OCI-M1 (cell line): Measurements from ENCODE around the gene IMMP2L.
A peak's percentile ranks its signal among the peaks of the same experiment; 100 is the strongest.

Experiments
- DNase-seq: peaks from one replicate; lab custom pipeline; 2025; lab: John Stamatoyannopoulos, UW

Gene IMMP2L

GRCh38 chr7:111101856-111102646, 460.2 kb downstream of the IMMP2L start:
- peak; percentile 2 for DNase-seq

DNA sequence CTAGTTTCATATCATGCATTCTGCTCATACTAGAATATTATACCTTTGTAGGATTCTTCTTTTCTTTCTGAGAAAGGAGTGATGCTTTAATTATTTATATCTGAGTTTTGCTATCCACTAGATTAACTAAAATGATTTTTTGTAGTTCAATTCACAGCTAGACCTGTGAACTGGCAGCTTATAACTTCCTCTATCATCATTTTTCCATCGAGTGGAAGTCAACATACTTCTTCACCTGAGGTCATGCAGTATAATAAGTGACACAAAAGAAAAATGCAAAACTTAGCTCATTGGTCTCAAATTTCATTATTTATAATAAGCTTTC, 463.4 kb downstream of the IMMP2L start:
- peak; percentile 22 for DNase-seq

GRCh38 chr7:111098011-111098925, 464.0 kb downstream of the IMMP2L start:
- DNase-seq: peak; percentile 48

DNA sequence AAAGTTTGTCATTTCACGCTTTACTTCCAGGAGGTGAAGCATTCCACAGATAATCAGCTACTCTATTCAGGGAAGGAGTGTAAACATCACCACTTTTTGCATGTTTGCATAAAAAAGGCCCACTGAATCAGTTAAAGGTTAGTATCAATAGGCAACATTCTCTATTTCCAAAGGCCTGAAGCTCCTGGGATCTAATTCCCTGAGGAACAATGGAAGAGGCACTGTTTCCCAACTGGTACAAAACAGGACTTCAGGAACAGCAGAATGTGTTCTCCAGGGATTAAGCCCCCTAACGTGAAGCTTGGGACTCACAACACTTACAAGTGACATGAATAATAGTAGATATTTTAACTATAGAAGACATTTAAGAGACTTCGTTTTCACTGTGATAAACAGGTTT, 465.3 kb downstream of the IMMP2L start:
- no peak for DNase-seq

- DNase-seq: no peak
Observed at GRCh38 chr7:111094419-111094818, 467.9 kb downstream of the IMMP2L start.

GRCh38 chr7:111093496-111093895, 468.8 kb downstream of the IMMP2L start:
- no peak for DNase-seq

DNA sequence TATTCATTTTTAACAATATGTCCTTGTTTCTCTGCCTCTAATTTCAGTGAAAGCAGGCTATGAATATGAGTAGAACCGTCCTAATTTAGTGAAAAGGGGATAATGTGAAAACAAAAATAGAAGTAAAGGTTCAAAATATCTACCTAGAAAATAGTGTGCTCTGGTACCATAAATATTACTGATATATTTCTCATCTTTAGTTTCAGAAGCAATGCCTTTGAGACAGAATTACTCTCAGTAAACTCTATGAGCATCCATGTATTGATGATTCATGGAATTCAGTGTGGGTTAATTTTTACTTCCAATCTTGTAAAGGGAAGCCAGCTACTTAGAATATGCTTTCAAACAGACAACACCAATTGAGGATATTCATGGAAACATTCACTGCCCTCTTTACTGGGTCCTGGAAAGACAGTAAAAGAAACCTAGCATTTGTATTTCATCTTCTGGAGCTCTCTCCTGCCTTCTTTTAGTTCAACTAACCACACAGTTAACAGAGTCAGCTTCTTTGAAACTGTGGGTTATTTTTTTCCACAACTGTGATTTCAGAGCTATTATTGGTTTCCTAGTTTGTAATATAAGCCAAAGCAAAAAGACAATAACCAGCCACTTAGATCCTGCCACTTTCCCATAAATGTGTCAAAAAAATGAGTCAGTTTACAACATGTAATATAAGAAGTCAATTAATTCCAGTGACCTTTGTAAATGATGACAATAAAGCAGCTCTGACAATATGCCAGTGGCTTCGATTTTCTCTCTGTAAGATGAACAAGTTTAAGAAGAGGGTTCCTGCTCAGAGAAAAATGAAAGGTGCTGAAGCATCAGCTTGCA, 469.7 kb downstream of the IMMP2L start:
- DNase-seq: no peak

DNA sequence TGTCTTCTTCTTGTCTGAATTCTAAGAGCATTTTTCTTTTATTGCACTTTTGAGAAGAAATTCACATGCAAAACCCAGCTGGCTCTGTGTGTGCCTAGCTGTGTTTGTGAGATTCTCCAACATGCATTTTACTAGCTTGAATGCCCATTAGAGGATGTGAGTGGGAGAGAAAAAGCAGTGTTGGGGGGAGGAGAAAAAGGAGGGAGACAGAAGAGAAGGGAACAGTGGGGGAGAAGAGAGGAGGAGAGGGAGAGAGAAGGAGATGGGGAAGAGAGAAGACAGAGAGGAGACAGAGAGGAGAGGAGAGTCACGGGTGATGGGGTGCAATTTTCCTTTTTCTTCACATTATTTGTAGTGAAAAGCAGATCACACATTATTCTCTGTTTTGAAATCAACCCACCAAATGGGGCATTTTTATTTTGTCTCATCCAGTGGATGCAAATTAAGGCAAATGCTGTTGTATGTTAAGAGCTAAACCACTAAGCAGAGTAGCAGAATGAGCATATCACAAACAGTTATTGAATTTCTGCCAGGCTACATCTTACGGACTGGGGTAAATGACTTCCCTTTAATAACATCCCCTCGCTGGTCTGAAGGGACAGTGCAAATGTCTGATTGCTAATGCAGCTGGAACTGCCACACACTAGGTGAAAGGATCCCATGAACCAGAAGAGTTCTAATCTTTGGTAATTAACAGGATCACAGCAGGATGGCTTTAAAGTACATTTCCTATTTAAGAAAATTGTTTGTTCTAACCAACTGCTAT, 470.5 kb downstream of the IMMP2L start:
- peak; percentile 2 for DNase-seq

GRCh38 chr7:111090846-111091245, 471.4 kb downstream of the IMMP2L start, which contains the start of gene LRRN3:
LRRN3 (plus strand) TSS chr7:111091127; CDS start chr7:111122773, 31,646 bp downstream.
- no peak for DNase-seq

DNA sequence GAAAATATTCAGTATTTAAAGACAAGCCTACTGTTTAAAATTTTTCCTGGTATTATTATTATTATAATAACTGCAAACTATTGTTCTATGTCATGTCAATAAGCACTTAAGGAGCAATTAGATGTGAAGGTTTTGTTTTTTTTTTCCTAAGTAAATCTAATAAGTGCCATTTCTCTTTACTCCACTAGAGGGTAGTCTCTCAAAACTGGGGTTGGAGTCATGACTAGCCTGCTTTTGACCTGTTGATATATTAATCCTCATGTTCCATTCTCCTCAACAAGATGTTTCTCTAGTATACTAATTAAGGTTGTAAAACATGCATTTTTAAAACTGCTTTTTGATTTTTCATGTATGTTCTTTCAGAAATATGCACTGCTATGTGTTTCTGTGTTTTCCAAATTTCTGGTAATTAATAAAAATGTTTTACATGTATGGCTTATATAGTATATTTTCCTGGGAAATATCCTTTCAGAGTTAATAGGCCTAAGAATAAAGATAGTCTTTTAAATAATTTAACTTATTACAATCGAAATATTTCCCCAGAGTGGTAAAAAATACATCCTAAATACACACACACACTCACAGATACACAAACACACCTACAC, 472.4 kb downstream of the IMMP2L start:
- peak; percentile 61 for DNase-seq

DNA sequence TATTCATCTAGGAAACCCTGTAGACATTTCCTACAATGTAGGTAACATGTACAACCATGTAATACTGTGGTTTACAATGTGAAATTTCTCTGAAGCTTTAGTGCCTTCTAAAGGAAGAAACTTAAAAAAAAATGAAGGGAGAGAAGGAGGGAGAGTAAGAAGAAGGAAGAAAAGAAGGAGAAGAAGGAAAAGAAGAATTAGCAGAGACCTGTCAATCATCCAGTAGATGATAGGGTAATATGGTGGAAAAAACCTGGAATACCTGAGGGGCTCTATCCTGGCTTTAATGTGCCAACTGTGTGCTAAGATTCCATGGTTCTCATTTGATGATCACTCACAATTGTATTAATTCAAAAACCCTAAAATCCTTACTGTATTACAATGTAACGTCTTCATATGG, 474.0 kb downstream of the IMMP2L start:
- no peak for DNase-seq

- DNase-seq: peak; percentile 3
Observed at GRCh38 chr7:111086532-111086931, 475.8 kb downstream of the IMMP2L start.

GRCh38 chr7:111085356-111085755, 476.9 kb downstream of the IMMP2L start:
- no peak for DNase-seq

GRCh38 chr7:111083413-111083812, 478.9 kb downstream of the IMMP2L start:
- peak; percentile 87 for DNase-seq

DNA sequence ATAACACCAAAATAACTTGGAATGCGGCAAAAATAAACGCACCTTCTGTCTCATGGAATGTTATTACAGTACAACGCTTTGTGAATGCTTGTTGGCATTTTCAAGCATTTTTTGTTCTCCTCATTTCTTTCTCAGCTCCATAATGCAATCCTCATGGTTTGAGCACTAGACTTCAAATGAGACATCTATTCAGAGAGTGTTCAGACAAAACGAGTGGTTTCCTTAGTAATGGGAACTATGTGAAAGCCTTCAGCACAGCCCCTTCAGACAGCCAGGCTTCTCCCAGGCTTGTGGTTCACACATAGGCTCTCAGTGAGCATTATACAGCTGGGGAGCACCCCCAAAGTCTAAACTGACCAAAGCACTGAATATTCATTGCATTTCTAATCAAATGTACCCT, 479.9 kb downstream of the IMMP2L start:
- no peak for DNase-seq

- peak; percentile 4 for DNase-seq
Observed at GRCh38 chr7:111081546-111082267, 480.6 kb downstream of the IMMP2L start.

- no peak for DNase-seq
Observed at GRCh38 chr7:111080495-111081105, 481.7 kb downstream of the IMMP2L start.

GRCh38 chr7:111077001-111077400, 485.3 kb downstream of the IMMP2L start:
- DNase-seq: no peak

GRCh38 chr7:111076205-111076604, 486.1 kb downstream of the IMMP2L start:
- DNase-seq: no peak

- no peak for DNase-seq
Observed at GRCh38 chr7:111075498-111075897, 486.8 kb downstream of the IMMP2L start.
